Lower lobe of right lung (tissue), 2 donors: ENCODE data around the gene HOXA11. TPM values are rescaled to one million over a fixed set of nuclear protein-coding genes. Genes with fewer than 3 reads are reported as not detected.
A peak's percentile ranks its signal among the peaks of the same experiment; 100 is the strongest.

Source experiments
- ATAC-seq, 2 donors: fragments of 200-7000 bp; cut with Tn5 transposase; one replicate each; pipeline ENCODE4 v1.9.1; 2020 to 2022; ENCODE audit warnings: mild to moderate bottlenecking in 2 of 2, moderate library complexity in 2 of 2
- DNase-seq: peaks from one replicate; pipeline ENCODE4 v3.0.0-alpha.2; 2020
- H3K27ac ChIP-seq: fragments of 200-600 bp; one replicate; pipeline ENCODE4 v1.8.0; 2022
- H3K27me3 ChIP-seq: fragments of 200-600 bp; one replicate; pipeline ENCODE4 v1.8.0; 2022; ENCODE audit warnings: low read depth
- H3K36me3 ChIP-seq: fragments of 200-600 bp; one replicate; pipeline ENCODE4 v1.8.0; 2022; ENCODE audit warnings: mild to moderate bottlenecking
- H3K4me1 ChIP-seq: fragments of 200-600 bp; one replicate; pipeline ENCODE4 v1.8.0; 2022
- H3K4me3 ChIP-seq: fragments of 200-600 bp; one replicate; pipeline ENCODE4 v1.8.0; 2022; ENCODE audit warnings: mild to moderate bottlenecking
- H3K9me3 ChIP-seq: fragments of 200-600 bp; one replicate; pipeline ENCODE4 v1.8.0; 2022
- intact Hi-C: fragments of 100-400 bp; cut with DNase I; formaldehyde crosslinking; loops from one replicate; pipeline ENCODE4 v1.11.0; 2022
- microRNA-seq: library from miRNA; unstranded; fragments of <30 nt; microRNA quantifications from one replicate; pipeline ENCODE4 v1.2.0, GENCODE V29; 2020; ENCODE audit warnings: borderline number of aligned reads
- total RNA-seq: library from RNA; stranded (reverse); fragmentation: NEBNext Ultra II Directional; extraction: Animal tissue kit (Norgen Biotek cat#: 25700); gene quantifications from one replicate; pipeline ENCODE4 v1.2.1, GENCODE V29; 2021
- TF ChIP-seq, protein P1 (sequence below): fragments of 200-600 bp; IDR thresholded peaks from one replicate; pipeline ENCODE4 v1.8.0; 2022; ENCODE audit warnings: antibody characterized with exemption, mild to moderate bottlenecking
- donor health status: DM: no; HTN: yes; CAD: no; lungs with severe emphysema.

Gene HOXA11
- total RNA-seq, 1 donor from 2014 or later: not detected

DNA sequence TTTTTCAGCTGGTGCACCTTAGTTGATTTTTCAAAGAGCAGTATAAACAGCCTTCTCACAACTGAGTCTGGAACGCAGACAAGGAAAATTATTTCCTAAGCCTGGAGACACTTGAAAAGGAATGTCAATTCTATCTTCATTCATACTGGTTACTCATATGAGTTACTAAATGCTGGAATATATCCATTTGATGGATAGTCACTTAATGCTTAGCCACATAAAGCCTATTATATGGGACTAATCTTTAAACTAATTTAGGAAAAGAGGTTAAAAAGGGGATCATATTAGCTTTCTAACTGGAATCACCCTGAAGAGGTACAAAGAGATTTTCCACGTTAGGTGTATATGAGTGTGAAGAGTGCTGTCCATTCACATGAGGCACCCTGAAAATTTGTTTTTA lies 52.8 kb downstream of the HOXA11 start:
- H3K36me3 ChIP-seq: no peaks in the 10 kb centered on the region
- ATAC-seq (no peak), DNase-seq (no peak)
- no peaks in the 10 kb centered on the region for H3K9me3 ChIP-seq
- peaks cover 38% of the 10 kb centered on the region for H3K27me3 ChIP-seq
- peaks cover 44% of the 10 kb centered on the region for H3K4me1 ChIP-seq
- H3K4me3 ChIP-seq: no peak overlapping the region
- TF ChIP-seq, protein P1, sequence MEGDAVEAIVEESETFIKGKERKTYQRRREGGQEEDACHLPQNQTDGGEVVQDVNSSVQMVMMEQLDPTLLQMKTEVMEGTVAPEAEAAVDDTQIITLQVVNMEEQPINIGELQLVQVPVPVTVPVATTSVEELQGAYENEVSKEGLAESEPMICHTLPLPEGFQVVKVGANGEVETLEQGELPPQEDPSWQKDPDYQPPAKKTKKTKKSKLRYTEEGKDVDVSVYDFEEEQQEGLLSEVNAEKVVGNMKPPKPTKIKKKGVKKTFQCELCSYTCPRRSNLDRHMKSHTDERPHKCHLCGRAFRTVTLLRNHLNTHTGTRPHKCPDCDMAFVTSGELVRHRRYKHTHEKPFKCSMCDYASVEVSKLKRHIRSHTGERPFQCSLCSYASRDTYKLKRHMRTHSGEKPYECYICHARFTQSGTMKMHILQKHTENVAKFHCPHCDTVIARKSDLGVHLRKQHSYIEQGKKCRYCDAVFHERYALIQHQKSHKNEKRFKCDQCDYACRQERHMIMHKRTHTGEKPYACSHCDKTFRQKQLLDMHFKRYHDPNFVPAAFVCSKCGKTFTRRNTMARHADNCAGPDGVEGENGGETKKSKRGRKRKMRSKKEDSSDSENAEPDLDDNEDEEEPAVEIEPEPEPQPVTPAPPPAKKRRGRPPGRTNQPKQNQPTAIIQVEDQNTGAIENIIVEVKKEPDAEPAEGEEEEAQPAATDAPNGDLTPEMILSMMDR: no peak
- no peak overlapping the region for H3K27ac ChIP-seq
- intact Hi-C loops: no loop called here

DNA sequence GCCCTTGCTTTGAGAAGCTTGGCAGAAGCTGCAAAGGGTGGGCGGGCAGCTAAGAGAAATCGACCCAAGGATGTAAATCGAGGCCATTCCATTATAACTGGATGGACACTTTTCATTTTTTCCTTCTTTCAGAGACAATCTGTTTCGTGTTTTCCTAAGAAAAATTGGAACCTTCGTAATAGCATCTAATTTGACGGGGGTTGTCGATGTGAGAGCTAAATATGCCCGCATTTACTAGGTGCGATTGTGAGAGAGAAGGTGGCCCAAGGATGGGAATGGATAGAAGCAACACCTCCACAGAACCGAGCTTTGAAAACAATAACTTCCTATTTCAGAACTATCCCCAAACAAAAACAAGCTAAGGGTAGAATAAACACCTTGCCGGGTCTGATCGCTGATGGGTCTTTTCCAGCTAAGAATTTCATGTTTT lies 53.6 kb downstream of the HOXA11 start:
- H3K9me3 ChIP-seq: no peaks in the 10 kb centered on the region
- TF ChIP-seq, protein P1: no peak
- peaks cover 52% of the 10 kb centered on the region for H3K4me1 ChIP-seq
- no peaks in the 10 kb centered on the region for H3K36me3 ChIP-seq
- peaks cover 30% of the 10 kb centered on the region for H3K27me3 ChIP-seq
- intact Hi-C loops: no loop called here
- peak overlapping the region; percentile 92 for H3K27ac ChIP-seq
- DNase-seq (no peak), ATAC-seq (no peak)
- H3K4me3 ChIP-seq: peak overlapping the region; percentile 69

Small RNAs within 50 kb of the gene (microRNA-seq; reads per million reads assigned to microRNA genes)
- gene MIR196B: 31.7 reads per million, percentile 35 among the genes with 10 or more reads in this experiment

Other genes with a start within 250 kb of the HOXA11 start
- 0.77 TPM for gene HOXA1, start 89.2 kb downstream of the HOXA11 start, total RNA-seq
- 1.5 TPM for gene HOXA2, start 82.5 kb downstream of the HOXA11 start, total RNA-seq
- 8.5 TPM for gene HOXA4, start 54.5 kb downstream of the HOXA11 start, total RNA-seq
- 16.0 TPM for gene HOXA5, start 41.6 kb downstream of the HOXA11 start, total RNA-seq
- gene HOXA6, start 37.5 kb downstream of the HOXA11 start, total RNA-seq: 4.6 TPM
- 4.6 TPM for gene HOXA3, start 32.6 kb downstream of the HOXA11 start, total RNA-seq
- 2.2 TPM for gene HOXA7, start 28.6 kb downstream of the HOXA11 start, total RNA-seq
- 1.7 TPM for gene HOXA9, start 19.7 kb downstream of the HOXA11 start, total RNA-seq
- 0.38 TPM for gene HOXA10, start 10.9 kb downstream of the HOXA11 start, total RNA-seq
- gene HOXA13, start 14.9 kb upstream of the HOXA11 start, total RNA-seq: not detected
- gene EVX1, start 57.6 kb upstream of the HOXA11 start, total RNA-seq: not detected